ENCODE results near the gene TRPV2.

TRPV2 gene

DNA sequence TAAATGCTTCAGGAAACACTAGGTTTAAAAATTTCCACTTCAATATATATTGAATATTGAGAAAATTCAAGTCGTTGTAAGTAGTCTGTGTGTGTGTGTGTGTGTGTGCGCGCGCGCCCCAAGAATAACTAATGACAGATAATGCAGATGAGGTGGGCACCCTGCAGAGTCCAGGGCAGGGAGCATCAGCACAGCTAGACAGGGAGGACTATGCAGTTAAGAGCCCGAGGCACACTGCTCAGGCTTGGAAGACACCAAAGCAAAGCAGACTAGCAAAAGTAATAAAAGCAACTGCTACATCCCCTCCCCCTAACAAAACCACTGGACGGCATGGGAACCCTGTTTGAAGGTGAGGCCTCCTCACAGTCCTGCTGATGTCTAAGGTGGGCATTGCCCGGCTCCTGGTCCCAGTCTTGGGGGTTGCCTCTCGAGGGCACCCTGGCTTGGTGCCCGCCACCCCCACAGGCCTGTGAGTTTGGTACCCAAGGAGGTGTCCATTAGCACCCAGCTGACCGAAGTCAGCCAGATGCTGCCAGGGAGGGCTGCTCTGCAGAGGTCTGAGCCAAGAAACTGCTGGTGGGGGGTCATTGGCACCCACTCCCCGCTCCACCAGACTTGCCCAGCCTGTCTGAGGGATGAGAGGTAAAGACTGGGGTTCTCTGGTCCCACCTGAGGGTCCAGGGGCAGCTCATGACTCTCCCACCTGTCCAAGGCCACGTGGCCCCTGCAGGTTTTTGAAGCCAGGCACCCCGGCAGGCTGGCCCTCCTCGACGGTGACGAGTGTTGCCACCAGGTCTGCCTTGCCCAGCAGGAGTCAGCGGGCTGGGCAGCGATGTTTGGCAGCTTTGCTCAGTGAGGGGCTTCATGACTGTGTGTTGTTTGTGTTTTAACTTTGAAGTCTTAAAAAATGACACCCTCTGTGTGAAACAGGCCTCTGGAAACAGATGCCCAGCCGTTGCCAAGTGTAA is 58.0 kb downstream of the TRPV2 start:
- no peak for DNase-seq (ENCODE audit: low read depth, low spot score)

DNA sequence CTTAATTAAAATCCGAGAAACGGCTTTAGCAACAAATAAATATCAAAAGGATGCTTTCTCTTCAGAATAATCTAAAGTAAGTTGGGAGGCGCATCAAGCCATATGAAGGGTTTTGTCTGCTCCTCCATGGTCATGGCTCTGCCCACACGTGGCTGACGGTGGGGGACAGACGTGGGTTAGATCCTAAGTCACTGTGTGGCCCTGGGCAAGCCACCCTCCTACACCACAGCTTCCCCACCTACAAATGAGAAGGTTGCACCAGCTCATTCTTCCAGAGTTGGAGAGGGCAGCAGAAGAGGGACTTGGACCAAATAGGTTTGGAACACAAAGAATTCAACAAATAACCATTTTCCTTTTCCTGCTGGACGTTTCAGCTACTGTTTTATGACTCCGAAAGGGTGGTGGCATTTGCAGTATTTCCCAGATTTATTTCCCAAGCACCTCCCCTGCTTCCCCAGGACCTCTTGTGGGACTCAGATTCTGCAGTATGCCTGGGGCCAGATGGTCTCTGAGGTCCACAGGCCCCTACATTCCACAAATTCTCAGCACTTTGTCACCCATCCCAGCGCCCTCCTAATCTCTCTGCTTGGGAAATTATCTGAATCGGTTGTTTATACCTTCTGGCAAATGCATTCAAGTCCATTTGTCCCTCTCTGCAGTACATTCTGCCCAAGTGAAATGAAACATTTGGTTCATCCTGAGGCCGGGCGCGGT is 58.8 kb downstream of the TRPV2 start:
- DNase-seq (ENCODE audit: low read depth, low spot score), result no peak

DNA sequence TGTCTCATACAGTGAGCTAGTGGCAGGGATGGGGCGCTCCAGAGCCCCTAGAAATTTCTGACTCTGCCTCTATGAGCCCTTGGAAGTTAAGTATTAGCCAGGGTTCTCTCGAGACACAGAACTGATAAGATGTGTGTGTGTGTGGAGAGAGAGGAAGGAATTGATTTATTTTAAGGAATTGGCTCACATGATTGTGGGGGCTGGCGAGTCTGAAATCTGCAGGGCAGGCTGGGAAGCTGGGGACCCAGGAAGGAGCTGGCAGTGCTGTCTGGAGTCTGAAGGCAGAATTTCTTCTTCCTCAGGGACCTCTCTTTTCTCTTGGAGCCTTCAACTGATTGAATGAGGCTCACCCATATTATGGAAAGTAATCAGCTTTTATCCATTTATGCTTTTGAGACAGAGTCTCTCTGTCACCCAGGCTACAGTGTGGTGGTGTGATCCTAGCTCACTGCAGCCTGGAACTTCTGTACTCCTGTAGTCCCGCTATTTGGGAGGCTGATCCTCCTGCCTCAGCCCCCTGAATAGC is 59.9 kb downstream of the TRPV2 start:
- DNase-seq (ENCODE audit: low read depth, low spot score), result no peak

DNA sequence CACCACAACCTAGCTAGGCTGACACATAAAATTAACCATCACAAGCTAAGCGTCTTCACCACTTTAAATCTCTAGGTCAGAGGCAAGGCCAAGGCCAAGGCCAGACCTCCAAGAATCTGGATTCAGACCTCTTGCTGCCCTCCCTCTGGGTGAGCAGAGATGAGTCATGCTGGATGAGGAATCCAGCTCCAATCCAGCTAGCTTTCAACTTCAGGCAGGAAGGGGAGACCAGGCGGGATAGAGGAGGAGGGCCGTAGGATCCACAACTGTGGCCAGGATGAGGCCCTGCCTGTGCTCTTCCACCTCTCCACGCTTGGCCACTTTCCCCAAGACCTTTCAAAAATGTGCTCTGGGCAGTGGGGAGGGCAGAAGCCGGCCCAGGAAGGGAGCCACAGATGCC is 61.9 kb downstream of the TRPV2 start:
- DNase-seq (ENCODE audit: low read depth, low spot score), result peak; percentile 67

DNA sequence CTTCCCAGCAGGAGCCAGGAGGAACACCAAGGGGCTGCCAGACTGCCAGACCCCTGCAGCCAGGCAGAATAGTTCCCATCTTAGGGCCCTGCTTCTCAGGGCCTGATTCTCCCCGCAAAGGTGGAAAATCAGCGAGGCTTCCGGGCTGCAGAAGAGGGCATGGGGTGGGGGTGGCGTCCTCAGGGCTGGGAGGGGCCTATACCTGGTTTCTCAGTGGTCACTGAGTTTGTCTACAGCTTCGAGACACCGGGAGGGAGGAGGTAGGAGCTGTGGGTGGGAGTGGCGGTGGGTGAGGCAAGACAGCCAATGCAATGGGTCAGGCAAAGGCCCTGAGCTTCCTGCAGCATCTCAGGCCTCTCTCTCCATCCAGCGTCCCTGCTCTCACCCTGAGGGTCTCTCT is 62.3 kb downstream of the TRPV2 start:
- DNase-seq (ENCODE audit: low read depth, low spot score), result no peak

DNA sequence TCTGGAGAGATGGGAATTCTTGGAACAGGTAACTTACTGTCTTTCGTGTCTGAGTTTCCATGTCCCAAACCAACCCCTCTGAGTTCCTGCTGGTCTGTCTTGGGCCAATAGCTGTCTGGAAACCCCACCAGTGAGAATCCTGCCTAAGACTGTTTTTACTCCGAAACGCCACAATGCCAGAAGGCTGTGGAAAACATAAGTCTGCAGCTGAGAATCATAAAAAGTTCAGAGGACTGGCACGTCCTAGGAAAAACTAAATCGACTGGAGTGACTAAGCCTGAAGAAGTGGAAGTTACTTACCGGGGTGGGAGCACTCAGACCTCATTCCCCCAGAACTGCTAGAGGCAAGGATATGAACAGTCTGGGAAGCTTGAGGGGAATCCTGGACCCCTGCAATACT is 63.3 kb downstream of the TRPV2 start:
- DNase-seq (ENCODE audit: low read depth, low spot score), result no peak

DNA sequence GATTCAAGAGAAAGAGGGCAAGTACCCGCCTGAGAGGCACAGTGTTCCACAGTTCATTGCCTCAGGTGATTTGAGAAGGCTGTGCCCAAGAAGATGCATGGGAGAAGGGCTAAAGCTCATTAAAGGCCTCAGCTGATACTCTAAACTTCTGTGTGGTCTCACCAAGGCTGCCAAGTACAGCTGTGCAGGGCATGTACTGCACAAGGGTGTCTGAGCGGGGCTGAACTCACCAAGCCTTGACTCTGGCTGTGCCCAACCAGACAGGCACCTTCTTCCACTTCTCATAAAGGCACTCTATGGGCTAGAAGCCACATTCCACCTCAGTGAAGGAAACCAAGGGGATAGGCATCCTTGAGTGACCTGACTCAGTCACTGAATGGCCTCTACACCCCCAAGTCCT is 63.9 kb downstream of the TRPV2 start:
- DNase-seq (ENCODE audit: low read depth, low spot score), result no peak

DNA sequence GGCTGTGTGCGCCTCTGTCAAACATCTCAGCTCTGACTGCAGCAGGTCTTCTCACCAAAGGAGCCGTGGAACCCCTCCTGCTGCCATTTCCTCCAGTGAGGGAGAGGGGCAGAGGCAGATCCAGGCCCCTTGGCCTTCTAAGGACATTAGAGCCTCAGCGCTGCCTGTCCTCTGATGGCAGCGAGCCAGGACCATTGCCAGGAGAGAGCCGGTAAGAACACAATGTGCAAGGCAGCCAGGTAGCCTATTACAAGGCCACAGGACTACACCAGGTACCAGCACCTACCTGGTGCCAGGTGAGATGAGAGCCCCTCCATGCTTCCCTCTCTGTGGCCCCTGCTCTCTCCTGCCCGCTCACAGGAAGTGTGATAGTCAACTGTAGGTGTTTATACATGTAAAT is 65.6 kb downstream of the TRPV2 start:
- DNase-seq (ENCODE audit: low read depth, low spot score), result no peak

DNA sequence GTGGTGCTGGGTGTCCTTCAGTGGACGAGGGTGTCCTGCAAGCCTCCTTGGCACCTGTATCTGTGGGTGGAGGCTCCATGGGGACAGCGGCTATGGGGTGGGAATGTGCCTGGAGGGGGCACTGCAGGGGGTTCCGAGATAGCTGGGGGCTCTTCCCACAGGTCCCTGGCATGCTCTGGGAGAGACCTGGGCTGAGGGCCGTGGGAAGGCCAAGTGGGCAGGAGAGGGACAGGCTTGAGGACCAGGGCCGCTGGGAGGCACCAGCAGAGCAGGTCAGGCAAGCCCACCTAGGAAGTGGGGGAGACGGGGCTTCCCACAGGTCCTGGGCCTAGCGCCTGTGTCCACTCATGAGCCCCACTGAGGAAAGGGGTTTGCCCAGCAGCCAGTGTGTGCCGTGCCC is 66.9 kb downstream of the TRPV2 start:
- no peak for DNase-seq (ENCODE audit: low read depth, low spot score)

DNA sequence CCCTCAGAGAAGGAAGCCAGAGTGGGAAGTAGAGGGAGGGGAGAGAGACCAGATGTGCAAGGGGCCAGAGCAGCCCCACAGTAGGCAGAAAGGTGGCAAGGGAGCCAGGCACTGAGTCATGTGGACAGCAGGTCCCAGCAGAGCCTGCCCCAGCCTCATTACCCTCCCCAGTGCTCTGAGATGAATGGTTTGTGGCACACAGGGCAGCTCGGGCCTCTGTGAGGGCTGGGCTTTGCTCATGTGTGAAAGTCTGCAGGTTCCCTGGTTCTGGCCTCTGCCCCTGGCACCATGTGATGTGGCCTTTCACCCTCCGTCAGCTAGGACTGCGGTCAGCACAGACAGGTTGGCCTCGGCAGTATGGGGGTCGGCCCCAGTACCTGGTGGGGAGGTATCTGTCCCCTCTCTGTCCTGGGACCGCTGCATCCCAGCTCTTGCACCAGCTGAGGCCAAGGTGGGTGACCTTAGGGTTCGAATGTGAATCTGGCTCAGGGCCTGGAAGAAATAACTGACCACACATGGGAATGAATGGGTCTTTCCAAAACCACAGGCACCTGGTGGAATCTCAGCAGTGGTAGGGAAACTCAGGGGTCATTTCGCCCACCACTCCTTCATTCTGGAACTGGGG is 67.8 kb downstream of the TRPV2 start:
- DNase-seq (ENCODE audit: low read depth, low spot score), result no peak

DNA sequence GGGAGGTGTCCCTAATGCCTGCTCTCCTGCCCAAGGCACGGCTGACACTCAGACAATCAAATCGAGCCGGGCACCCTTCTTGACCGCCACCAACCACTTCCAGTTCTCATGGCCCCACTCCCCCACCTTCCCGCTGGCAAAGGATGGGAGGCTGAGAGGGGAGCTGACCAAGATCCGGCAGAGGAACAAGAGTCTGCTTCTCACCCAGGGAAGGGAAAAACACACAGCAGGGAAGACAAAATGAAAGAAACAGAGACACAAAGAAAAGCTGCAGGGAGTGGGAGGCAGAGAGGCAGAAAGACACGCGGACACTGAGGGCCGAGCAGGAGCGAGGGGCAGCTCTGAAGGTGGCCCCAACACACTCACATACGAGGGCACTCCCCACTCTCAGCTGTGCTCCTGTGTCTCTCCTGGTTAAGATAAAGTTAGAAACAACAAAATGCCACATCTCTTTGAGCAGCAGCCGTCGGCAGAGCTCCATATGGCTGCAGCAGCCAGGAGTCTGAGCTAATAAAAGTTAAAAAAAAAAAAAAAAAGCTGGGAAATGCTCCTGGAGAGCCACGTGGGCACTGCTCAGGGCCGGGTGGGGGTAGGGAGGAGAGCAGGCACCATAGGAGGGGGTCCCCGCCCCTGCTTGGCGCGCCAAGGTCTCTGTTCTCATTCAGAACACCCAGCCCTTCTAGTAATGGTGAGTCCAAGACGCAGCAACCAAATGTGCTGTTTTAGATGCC is 69.2 kb downstream of the TRPV2 start:
- DNase-seq (ENCODE audit: low read depth, low spot score), result no peak
